Neuronal stem cell (in vitro differentiated cells): ENCODE results near the gene ST6GAL1.
"Not testable (repeated sequence)": the region's sequence is repeated elsewhere in the genome, so short reads cannot be mapped to it uniquely, and the experiment has no call there.

Experiments used
- DNase-seq: peaks from one replicate; pipeline ENCODE4 v3.0.0-alpha.2; 2013; ENCODE audit warnings: low spot score
- H2AFZ ChIP-seq: one replicate; pipeline ENCODE4 v1.6.1; 2013; ENCODE audit warnings: mild to moderate bottlenecking, low read length, inconsistent platforms
- H2AK5ac ChIP-seq: 2 replicates; pipeline ENCODE4 v1.6.1; 2013; ENCODE audit warnings: low read depth, mild to moderate bottlenecking, inconsistent platforms, low read length, moderate library complexity, mixed read lengths
- H2BK120ac ChIP-seq: 2 replicates; pipeline ENCODE4 v1.6.1; 2013; ENCODE audit warnings: low read depth, mild to moderate bottlenecking, inconsistent platforms, low read length, moderate library complexity, mixed read lengths
- H2BK12ac ChIP-seq: one replicate; pipeline ENCODE4 v1.6.1; 2013; ENCODE audit warnings: low read length, inconsistent platforms
- H2BK15ac ChIP-seq: 2 replicates; pipeline ENCODE4 v1.6.1; 2013; ENCODE audit warnings: mild to moderate bottlenecking, low read length, inconsistent platforms, mixed read lengths
- H2BK5ac ChIP-seq: one replicate; pipeline ENCODE4 v1.6.1; 2013; ENCODE audit warnings: inconsistent platforms, mild to moderate bottlenecking, low read length, moderate library complexity
- H3K14ac ChIP-seq: one replicate; pipeline ENCODE4 v1.6.1; 2013; ENCODE audit warnings: low read length, inconsistent platforms
- H3K18ac ChIP-seq: 2 replicates; pipeline ENCODE4 v1.6.1; 2013; ENCODE audit warnings: low read length, inconsistent platforms
- H3K23ac ChIP-seq: 2 replicates; pipeline ENCODE4 v1.6.1; 2013; ENCODE audit warnings: low read depth, mild to moderate bottlenecking, mixed read lengths, low read length, inconsistent platforms; ENCODE audit not compliant: poor library complexity
- H3K27ac ChIP-seq: replicated peaks from 3 replicates; pipeline ENCODE4 v1.5.1; 2013; ENCODE audit warnings: low read length, inconsistent platforms
- H3K27me3 ChIP-seq, 3 experiments: 2 replicates each; pipeline ENCODE4 v1.6.1; 2013; ENCODE audit warnings: low read length in 3 of 3, mild to moderate bottlenecking in 2 of 3, inconsistent platforms in 1 of 3, low read depth in 1 of 3, mixed read lengths in 1 of 3, moderate library complexity in 1 of 3; ENCODE audit not compliant: control insufficient read depth in 3 of 3, insufficient read depth in 3 of 3
- H3K36me3 ChIP-seq, 2 donors: replicated peaks in 1 of 2; 2 replicates each; pipeline ENCODE4 v1.6.1; 2013; ENCODE audit warnings: low read length in 2 of 2; ENCODE audit not compliant: control insufficient read depth in 2 of 2, insufficient read depth in 2 of 2
- H3K4ac ChIP-seq: 2 replicates; pipeline ENCODE4 v1.6.1; 2013; ENCODE audit warnings: inconsistent platforms, mild to moderate bottlenecking, low read length, moderate library complexity
- H3K4me1 ChIP-seq, 2 donors: 1 replicate in 1 of 2; 2 replicates in 1 of 2; pipeline ENCODE4 v1.6.1; 2013; ENCODE audit warnings: low read length in 2 of 2, low read depth in 1 of 2; ENCODE audit not compliant: control insufficient read depth in 2 of 2, insufficient read depth in 1 of 2
- H3K4me2 ChIP-seq: one replicate; pipeline ENCODE4 v1.6.1; 2013; ENCODE audit warnings: mild to moderate bottlenecking, low read length, inconsistent platforms; ENCODE audit not compliant: insufficient read depth, poor library complexity, severe bottlenecking
- H3K4me3 ChIP-seq, 2 donors: 2 replicates each; pipeline ENCODE4 v1.5.1; 2013; ENCODE audit warnings: low read length in 2 of 2, mild to moderate bottlenecking in 2 of 2, inconsistent platforms in 1 of 2, moderate library complexity in 1 of 2
- H3K79me1 ChIP-seq: one replicate; pipeline ENCODE4 v1.6.1; 2013; ENCODE audit warnings: low read depth, mild to moderate bottlenecking, inconsistent platforms, low read length, moderate library complexity
- H3K9ac ChIP-seq: one replicate; pipeline ENCODE4 v1.6.1; 2013; ENCODE audit warnings: mild to moderate bottlenecking, low read depth, low read length, inconsistent platforms; ENCODE audit not compliant: poor library complexity
- H3K9me3 ChIP-seq, 2 donors: replicated peaks in 1 of 2; 2 replicates each; pipeline versions ENCODE3 to v1.6.1; 2013; ENCODE audit warnings: low read length in 2 of 2, mild to moderate bottlenecking in 2 of 2, inconsistent platforms in 1 of 2, low read depth in 1 of 2, mixed read lengths in 1 of 2, moderate library complexity in 1 of 2; ENCODE audit not compliant: control insufficient read depth in 2 of 2, insufficient read depth in 1 of 2
- H4K8ac ChIP-seq: one replicate; pipeline ENCODE4 v1.6.1; 2013; ENCODE audit warnings: low read depth, mild to moderate bottlenecking, inconsistent platforms, low read length, moderate library complexity
- H4K91ac ChIP-seq: one replicate; pipeline ENCODE4 v1.6.1; 2013; ENCODE audit warnings: low read length, low read depth, mild to moderate bottlenecking, inconsistent platforms; ENCODE audit not compliant: poor library complexity
- WGBS, 2 donors: extraction: QIAGEN DNeasy Blood & Tissue Kit; methylation state at CpG; one replicate each; pipeline ENCODE4 v1.1.7; 2013; ENCODE audit warnings: missing lambda C conversion rate in 2 of 2, mixed read lengths in 1 of 2; ENCODE audit not compliant: insufficient read length in 2 of 2, insufficient replicate concordance in 1 of 2; ENCODE audit errors: extremely low coverage in 2 of 2; 5-methylcytosine and 5-hydroxymethylcytosine counted together

The ST6GAL1 gene

GRCh38 chr3:187005827-187006481, 75.6 kb downstream of the ST6GAL1 start:
- peak overlapping the region in 1 of 2 donors; percentile 68 for H3K4me3 ChIP-seq
- no peak overlapping the region for H4K91ac ChIP-seq
- DNase-seq, result no peak
- no peak overlapping the region for H3K14ac ChIP-seq
- H3K27ac ChIP-seq, result no peak overlapping the region
- peaks cover 0 to 2% of the 10 kb centered on the region in 2 donors for H3K9me3 ChIP-seq
- no peak overlapping the region for H3K18ac ChIP-seq
- no CpG with 5 or more reads among the region's 3 CpGs for WGBS, 2 donors
- no peak overlapping the region for H2AFZ ChIP-seq
- no peaks in the 10 kb centered on the region for H3K4me1 ChIP-seq
- no peak overlapping the region for H3K4ac ChIP-seq
- H3K79me1 ChIP-seq, result peaks cover 3% of the 10 kb centered on the region
- no peak overlapping the region for H3K9ac ChIP-seq
- no peak overlapping the region for H2BK120ac ChIP-seq
- H2BK5ac ChIP-seq, result no peak overlapping the region
- no peak overlapping the region for H3K23ac ChIP-seq
- H2AK5ac ChIP-seq, result no peak overlapping the region
- H4K8ac ChIP-seq, result no peak overlapping the region
- H3K27me3 ChIP-seq, result peaks cover 0 to 2% (median 0%) of the 10 kb centered on the region in 3 experiments
- H2BK12ac ChIP-seq, result no peak overlapping the region
- no peak overlapping the region for H2BK15ac ChIP-seq
- H3K4me2 ChIP-seq, result no peak overlapping the region
- H3K36me3 ChIP-seq, result peaks cover 0 to 4% of the 10 kb centered on the region in 2 donors

DNA sequence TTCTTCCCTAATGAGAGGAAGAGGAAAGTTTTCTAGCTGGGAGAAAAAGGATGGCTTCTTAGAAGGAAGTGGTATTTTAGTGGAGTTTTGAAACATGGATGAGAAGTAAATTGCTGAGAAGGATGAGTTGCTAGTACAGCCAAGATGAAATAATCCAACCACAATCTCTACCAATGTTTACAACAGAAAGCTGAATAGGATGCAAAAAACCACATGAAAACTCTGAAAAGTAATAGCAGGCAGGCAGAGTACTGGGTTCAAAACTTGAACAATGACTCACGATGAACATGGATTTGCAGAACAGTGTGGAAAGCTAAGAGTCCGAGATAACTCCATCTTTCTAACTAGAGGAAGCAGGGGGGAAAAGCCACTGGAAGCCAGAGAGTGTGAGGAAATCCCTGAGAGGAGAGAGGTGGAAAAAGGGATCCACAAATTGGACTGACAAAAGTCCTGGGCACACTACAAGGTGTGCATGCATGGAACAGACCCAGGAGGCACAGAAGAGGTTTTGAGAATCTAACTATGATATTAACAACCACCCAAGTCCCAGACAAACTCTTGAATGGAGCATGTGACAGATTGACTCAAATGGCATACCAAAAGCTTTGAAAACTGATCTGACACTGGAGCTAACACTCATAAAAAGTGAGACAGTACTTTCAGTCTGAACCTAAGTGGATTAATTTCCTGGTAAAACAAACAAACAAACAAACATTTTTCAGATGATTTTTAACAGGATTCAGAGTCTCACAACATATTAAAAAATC, 76.7 kb downstream of the ST6GAL1 start:
- Histone ChIP-seq H3K14ac (no peak overlapping the region), H3K23ac (no peak overlapping the region), H2AFZ (no peak overlapping the region), H3K9me3 (peaks cover 0 to 2% of the 10 kb centered on the region in 2 donors), H3K79me1 (peaks cover 2% of the 10 kb centered on the region), H3K27ac (no peak overlapping the region), H2BK5ac (no peak overlapping the region), H3K4me2 (no peak overlapping the region), H3K36me3 (peaks cover 0 to 4% of the 10 kb centered on the region in 2 donors), H2BK12ac (no peak overlapping the region), H3K18ac (no peak overlapping the region), H2AK5ac (no peak overlapping the region), H3K27me3 (peaks cover 0 to 2% (median 0%) of the 10 kb centered on the region in 3 experiments), H3K4me1 (no peaks in the 10 kb centered on the region), H3K4ac (no peak overlapping the region), H2BK15ac (no peak overlapping the region), H4K8ac (no peak overlapping the region), H2BK120ac (no peak overlapping the region), H3K9ac (no peak overlapping the region), H3K4me3 (no peak overlapping the region), H4K91ac (no peak overlapping the region)
- no CpG with 5 or more reads among the region's 2 CpGs for WGBS, 2 donors
- no peak for DNase-seq

GRCh38 chr3:187010382-187010781, 80.1 kb downstream of the ST6GAL1 start:
- no CpG with 5 or more reads among the region's 3 CpGs for WGBS, 2 donors
- not testable (repeated sequence) for H3K27ac ChIP-seq, H4K8ac ChIP-seq

GRCh38 chr3:187011915-187012314, 81.6 kb downstream of the ST6GAL1 start:
- H3K14ac ChIP-seq, result no peak overlapping the region
- H2AFZ ChIP-seq, result no peak overlapping the region
- H2AK5ac ChIP-seq, result no peak overlapping the region

More at GRCh38 chr3:187010382-187010781, 80.1 kb downstream of the ST6GAL1 start:
- H2BK120ac ChIP-seq, H3K23ac ChIP-seq, H3K9ac ChIP-seq, H3K4ac ChIP-seq, H2BK12ac ChIP-seq, H3K4me3 ChIP-seq, H3K36me3 ChIP-seq, H2AK5ac ChIP-seq, H3K14ac ChIP-seq, H3K27me3 ChIP-seq, H3K4me2 ChIP-seq, DNase-seq, H2BK5ac ChIP-seq, H4K91ac ChIP-seq, H2BK15ac ChIP-seq, H3K9me3 ChIP-seq, H3K79me1 ChIP-seq, H2AFZ ChIP-seq, H3K4me1 ChIP-seq, H3K18ac ChIP-seq: not testable (repeated sequence)

More at GRCh38 chr3:187011915-187012314, 81.6 kb downstream of the ST6GAL1 start:
- Histone ChIP-seq H3K27ac (no peak overlapping the region), H2BK15ac (no peak overlapping the region), H3K4me2 (no peak overlapping the region), H3K4me3 (no peak overlapping the region), H3K4me1 (no peaks in the 10 kb centered on the region), H4K91ac (no peak overlapping the region), H2BK12ac (no peak overlapping the region), H2BK120ac (no peak overlapping the region), H2BK5ac (no peak overlapping the region), H4K8ac (no peak overlapping the region), H3K18ac (no peak overlapping the region), H3K27me3 (no peaks in the 10 kb centered on the region), H3K4ac (no peak overlapping the region), H3K79me1 (peaks cover 2% of the 10 kb centered on the region), H3K36me3 (peaks cover 0 to 4% of the 10 kb centered on the region in 2 donors), H3K23ac (no peak overlapping the region), H3K9ac (no peak overlapping the region), H3K9me3 (no peaks in the 10 kb centered on the region)
- no peak for DNase-seq
- WGBS, 2 donors, result no CpG with 5 or more reads among the region's 7 CpGs
